HG03520 (cell line): Measurements from ENCODE around the gene SH3RF2.
A peak's percentile ranks its signal among the peaks of the same experiment; 100 is the strongest.

Experiments
- ATAC-seq: cut with Tn5 transposase; IDR thresholded peaks from one replicate; pipeline ENCODE4 v1.9.1; 2021; ENCODE audit warnings: mild to moderate bottlenecking, moderate library complexity; ENCODE audit not compliant: unreplicated experiment

The SH3RF2 gene

DNA sequence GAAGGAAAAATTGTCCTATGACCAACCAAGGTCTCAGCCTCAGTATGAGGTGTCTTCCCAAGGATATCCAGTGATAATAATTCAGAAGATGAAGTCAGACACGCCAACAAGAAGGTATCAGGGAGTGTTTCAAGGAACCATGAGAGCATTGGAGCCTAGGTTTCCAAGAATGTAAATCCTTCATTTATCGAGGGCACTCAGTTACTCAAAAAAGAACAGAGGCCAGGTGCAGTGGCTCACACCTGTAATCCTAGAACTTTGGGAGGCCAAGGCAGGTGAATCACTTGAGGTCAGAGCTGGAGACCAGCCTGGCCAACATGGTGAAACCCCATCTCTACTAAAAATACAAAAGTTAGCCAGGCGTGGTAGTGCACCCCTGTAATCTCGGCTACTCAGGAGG is 98.2 kb downstream of the SH3RF2 start:
- ATAC-seq = no peak

DNA sequence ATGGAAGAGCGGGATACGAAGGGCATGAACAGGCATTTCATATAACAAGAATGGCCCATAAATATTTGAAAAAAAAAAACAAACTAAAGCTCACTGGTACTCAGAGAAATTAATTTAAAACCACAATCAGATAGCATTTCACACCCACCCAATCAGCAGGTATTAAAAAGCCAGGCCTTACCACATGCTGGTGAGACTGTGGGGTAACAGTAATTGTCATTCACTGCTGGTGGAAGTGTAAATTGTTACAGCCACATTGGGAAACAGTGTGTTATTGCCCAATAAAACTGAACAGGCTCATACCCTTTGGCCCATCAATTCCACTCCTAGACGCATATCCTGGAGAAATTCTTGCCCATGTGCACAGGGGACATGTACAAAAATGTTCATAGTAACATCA is 103.0 kb downstream of the SH3RF2 start:
- ATAC-seq = no peak

GRCh38 chr5:146040527-146040926 is 104.1 kb downstream of the SH3RF2 start:
- no peak for ATAC-seq

DNA sequence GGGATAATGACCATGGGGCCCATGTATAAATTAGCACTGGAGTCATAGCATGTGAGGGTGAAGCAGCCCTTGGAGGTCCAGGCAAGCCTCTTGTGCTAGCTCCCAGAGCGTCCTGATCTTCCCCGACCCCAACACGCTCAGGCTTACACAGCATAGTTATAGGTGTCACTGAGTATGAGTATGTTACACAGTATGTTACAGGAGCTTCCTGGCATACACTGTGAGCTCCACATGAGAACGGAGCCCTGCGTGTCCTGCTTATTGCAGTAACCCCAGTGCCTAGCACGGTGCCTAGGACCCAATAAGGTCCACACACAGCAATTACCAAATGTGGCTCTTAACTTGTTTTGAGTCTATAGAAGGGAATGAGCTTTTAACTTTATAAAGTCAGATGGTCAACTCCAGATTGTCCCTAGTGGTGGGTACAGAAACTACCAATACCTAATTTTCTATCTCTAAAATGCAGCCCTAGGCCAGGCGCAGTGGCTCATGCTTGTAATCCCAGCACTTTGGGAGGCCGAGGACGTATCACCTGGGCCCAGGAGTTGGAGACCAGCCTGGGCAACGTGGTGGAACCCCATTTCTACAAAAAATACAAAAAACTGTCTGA is 104.9 kb downstream of the SH3RF2 start:
- ATAC-seq = peak; percentile 83

- no peak for ATAC-seq
Measured at GRCh38 chr5:146042628-146043279, 106.4 kb downstream of the SH3RF2 start.

DNA sequence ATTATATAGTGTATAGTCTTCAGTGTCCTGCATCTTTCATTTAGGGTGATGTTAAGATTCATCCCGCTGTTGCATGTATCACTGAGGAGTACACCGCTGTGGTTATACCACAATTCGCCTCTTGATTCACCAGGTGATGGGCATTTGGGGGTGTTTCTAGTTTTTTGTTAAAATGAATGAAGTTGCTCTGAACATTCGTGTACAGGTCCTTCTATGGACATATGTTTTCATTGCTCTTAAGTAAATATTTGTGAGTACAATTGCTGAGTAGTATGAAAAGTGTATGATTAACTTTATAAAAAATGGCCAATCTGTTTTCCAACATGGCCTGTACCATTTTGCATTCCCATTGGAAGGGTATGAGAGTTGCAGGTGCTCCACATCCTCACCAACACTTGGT is 107.3 kb downstream of the SH3RF2 start:
- no peak for ATAC-seq

DNA sequence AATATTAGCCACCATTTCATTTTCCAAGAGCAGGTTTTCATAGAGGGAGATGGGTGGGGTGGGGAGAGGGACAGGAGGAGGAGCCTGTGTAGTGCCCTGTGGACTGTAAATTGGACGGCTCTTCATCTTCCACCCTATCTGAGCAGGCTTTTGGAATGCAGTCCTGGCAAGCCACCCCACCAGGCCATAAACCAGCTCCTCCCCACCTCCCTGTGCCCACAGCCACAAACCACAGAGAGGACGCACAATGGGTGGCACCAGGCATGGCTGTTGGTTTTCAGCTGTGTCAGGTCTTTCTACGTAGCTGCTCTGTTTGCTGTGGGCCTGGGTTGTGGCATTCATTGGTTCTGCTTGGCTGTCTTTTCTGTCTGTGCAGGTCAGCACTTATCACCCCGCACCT is 111.0 kb downstream of the SH3RF2 start:
- ATAC-seq = no peak

GRCh38 chr5:146048994-146049703 is 112.8 kb downstream of the SH3RF2 start:
- no peak for ATAC-seq

DNA sequence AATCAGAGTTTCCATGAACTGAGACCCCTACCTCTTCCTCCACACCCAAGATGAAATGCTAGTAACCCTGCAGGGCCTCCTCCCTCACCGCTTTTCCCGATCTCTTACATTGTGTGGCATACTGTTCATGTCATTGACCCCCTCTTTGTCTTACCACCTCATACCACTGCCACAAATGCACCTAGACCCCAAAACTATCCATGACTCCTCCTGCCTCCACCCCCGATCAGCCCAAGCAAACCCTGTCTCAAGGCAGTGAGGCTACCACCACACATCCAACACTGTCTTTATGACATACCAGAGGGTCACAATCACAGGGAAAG is 113.3 kb downstream of the SH3RF2 start:
- no peak for ATAC-seq

- ATAC-seq = no peak
Measured at GRCh38 chr5:146050086-146050485, 113.7 kb downstream of the SH3RF2 start.

DNA sequence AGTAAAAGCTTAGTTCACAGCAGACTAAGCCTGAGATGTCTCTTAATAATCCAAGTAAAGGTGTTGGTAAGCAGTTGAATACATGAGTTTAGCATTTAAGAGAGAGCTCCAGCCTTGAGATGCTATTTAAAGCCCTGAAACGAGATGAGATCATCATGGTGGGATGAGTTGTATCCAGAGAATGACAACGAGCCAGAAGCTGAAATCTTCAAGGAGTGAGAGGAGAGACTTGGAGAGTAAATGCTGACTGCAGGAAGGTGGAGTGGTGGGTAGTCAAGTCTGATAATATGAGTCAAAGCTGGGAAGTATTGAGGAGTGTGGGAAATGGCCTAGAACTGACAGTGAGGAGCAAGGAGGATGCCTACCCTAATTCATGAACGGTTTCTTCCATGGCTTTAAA is 115.3 kb downstream of the SH3RF2 start:
- ATAC-seq = no peak

GRCh38 chr5:146052780-146053179 is 116.4 kb downstream of the SH3RF2 start:
- ATAC-seq = no peak

DNA sequence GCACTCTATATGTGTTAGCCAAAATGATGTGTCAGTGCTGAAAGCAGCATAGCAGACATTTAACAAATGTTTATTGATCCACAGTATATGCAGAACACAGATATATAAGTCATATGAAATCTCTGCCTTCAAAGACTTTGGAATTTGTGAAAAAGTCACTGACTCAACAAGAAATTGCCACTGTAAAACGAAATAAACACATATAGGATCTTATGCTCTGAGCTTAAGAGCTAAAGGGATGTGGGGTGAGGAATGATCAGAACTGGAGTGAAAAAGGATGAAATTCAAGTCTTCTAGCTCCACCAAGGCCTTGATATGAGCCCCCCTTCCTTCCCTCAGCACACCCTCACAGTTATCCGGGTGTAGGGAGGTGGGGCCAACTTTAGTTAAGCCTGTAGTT is 119.1 kb downstream of the SH3RF2 start:
- no peak for ATAC-seq

GRCh38 chr5:146059460-146060220 is 123.3 kb downstream of the SH3RF2 start:
- no peak for ATAC-seq

DNA sequence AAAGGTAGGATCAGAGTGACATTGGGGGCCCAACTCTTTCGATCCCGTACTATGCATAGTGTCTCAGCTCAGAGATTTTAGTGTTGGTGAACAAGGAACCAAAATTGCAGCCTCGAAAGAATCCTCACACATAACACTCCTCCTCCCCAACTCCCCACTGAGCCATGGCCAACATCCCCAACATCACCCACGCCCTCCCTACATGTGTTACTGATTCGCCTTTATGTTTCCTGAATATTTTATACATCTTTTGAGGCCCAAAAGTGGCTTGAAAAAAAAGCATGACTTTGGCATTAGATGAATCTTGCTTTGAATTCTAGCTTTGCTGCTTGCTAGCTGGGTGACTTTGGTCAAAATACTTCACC is 123.8 kb downstream of the SH3RF2 start:
- ATAC-seq = no peak

GRCh38 chr5:146066968-146067367 is 130.6 kb downstream of the SH3RF2 start:
- ATAC-seq = no peak

GRCh38 chr5:146068206-146068605 is 131.8 kb downstream of the SH3RF2 start:
- ATAC-seq = no peak

DNA sequence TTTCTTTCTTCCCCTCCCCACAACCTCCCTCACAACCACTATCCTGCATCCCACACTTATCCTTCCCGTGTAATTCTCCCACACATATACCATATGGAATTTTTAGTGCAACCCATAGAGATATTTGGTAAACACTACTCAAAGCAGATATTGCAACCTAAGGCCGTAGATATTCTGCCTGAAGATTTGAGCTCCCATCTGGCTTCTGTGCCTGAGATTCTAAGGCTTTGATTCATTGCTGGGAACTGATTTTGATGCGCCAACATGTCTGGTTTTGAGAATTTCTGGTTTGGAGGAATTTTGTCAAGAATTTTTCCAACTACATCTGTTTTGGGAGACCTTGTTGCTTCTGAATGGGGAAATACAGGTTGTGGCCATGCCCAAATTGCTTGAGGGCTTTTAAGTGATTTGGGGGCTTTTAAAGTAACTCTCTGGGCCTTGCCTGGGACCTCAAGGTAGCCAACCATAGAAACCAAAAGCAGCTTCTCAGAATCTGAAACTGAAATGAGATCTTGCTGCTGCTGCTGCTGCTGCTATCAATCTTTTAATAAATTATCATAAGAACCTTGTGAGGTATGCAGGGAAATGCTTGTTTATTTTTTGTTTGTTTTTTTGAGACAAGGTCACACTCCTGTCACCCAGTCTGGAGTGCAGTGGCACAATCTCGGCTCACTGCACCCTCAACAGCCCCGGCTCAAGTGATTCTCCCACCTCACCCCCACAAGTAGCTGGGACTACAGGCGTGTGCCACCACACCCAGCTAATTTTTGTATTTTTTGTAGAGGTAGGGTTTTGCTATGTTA is 132.8 kb downstream of the SH3RF2 start:
- ATAC-seq = peak; percentile 38

DNA sequence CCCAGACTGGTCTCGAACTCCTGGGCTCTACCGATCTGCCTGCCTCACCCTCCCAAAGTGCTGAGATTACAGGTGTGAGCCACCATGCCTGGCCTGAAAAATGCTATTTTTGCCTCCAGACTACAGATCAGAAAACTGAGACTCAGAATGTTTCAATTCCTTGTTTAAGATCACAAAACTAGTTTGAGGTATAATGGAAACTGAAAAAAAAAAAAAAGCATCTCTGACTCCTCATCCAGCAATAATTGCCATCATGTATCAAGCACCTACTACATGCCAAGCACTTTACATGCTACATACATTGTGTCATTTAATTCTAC is 133.4 kb downstream of the SH3RF2 start:
- ATAC-seq = no peak

- ATAC-seq = no peak
Measured at GRCh38 chr5:146070746-146071145, 134.4 kb downstream of the SH3RF2 start.

DNA sequence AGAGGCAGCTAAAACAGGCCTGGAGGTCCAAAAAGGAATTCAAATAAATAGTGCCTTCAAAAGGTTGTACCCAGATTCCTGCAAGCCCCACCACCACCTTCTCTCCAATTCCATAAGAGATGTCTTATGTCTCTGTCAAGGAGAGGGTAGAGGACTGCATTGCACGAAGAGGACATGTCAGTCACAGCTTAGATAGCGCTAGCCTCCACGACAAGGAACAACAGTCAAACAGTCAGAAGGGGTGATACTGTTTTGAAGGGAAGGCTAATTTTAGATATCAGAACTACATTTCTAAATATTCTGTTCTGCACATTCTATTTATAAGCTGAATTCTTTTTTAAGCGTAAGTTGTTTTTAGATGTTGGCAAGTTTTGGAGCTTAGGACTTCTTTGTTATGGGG is 134.8 kb downstream of the SH3RF2 start:
- ATAC-seq = no peak
